Subcutaneous adipose tissue (tissue), 4 donors: ENCODE results near the gene COBLL1. TPM values are rescaled to one million over a fixed set of nuclear protein-coding genes. Genes with fewer than 3 reads are reported as not detected.

ENCODE experiments used
- CTCF ChIP-seq: fragments of 450-650 bp; IDR thresholded peaks from one replicate; pipeline ENCODE4 v1.5.1; 2016; ENCODE audit warnings: low read depth, mild to moderate bottlenecking, control low read depth, antibody characterized with exemption, moderate library complexity
- total RNA-seq, 4 donors: library from RNA; depleted of rRNA; stranded (reverse); fragments of >200 nt; gene quantifications; one replicate each; pipeline ENCODE4 v1.1.0, GENCODE V29; 2016

The COBLL1 gene
- total RNA-seq, 4 donors from 2014 or later, result 38.4 to 123 (median 91.5) TPM

GRCh38 chr2:164779383-164780057, 62.1 kb downstream of the COBLL1 start:
- no peak for TF ChIP-seq CTCF

GRCh38 chr2:164778723-164779122, 62.9 kb downstream of the COBLL1 start:
- TF ChIP-seq CTCF, result no peak

- no peak for TF ChIP-seq CTCF
Measured at GRCh38 chr2:164777847-164778461, 63.7 kb downstream of the COBLL1 start.

GRCh38 chr2:164773635-164774034, 68.0 kb downstream of the COBLL1 start:
- TF ChIP-seq CTCF, result no peak

GRCh38 chr2:164773091-164773490, 68.5 kb downstream of the COBLL1 start:
- TF ChIP-seq CTCF, result no peak

GRCh38 chr2:164771897-164772296, 69.7 kb downstream of the COBLL1 start:
- TF ChIP-seq CTCF, result no peak

GRCh38 chr2:164770421-164770916, 71.2 kb downstream of the COBLL1 start:
- no peak for TF ChIP-seq CTCF
